HCT116 (cell line): ENCODE data around the gene RBKS.

Source experiments
- ATF3 ChIP-seq: IDR thresholded peaks from 2 replicates; pipeline ENCODE4 v1.6.1; 2012
- CBX3 ChIP-seq: IDR thresholded peaks from 2 replicates; pipeline ENCODE4 v1.6.1; 2012; ENCODE audit warnings: low read depth
- EGR1 ChIP-seq: IDR thresholded peaks from 2 replicates; pipeline ENCODE4 v1.6.1; 2012; ENCODE audit warnings: low read depth
- EZH2 ChIP-seq: fragments of 200-600 bp; sonication (generic); IDR thresholded peaks from 2 replicates; pipeline ENCODE4 v1.6.1; 2017; ENCODE audit warnings: antibody characterized with exemption, mixed run types
- REST ChIP-seq: IDR thresholded peaks from 2 replicates; pipeline ENCODE4 v1.6.1; 2012; ENCODE audit warnings: low read depth
- TF ChIP-seq, protein P1 (sequence below): IDR thresholded peaks from 2 replicates; pipeline ENCODE4 v1.6.1; 2012
- TF ChIP-seq, protein P2 (sequence below), 3 experiments: fragments of 200-600 bp in 1 of 3; sonication (generic) in 1 of 3; IDR thresholded peaks in 2 of 3; conservative IDR thresholded peaks in 1 of 3; 2 replicates each; pipeline ENCODE4 v1.5.1; 2012 to 2017; ENCODE audit warnings: low read depth in 2 of 3, low read length in 2 of 3, antibody characterized with exemption in 1 of 3, borderline replicate concordance in 1 of 3, control low read depth in 1 of 3, mild to moderate bottlenecking in 1 of 3, mixed read lengths in 1 of 3, mixed run types in 1 of 3, moderate library complexity in 1 of 3; ENCODE audit not compliant: insufficient read depth in 1 of 3
- TF ChIP-seq, protein P3 (sequence below): IDR thresholded peaks from 2 replicates; pipeline ENCODE4 v1.6.1; 2011; ENCODE audit warnings: mild to moderate bottlenecking, low read length, moderate library complexity; ENCODE audit not compliant: insufficient replicate concordance; ENCODE audit errors: extremely low read depth

DNA sequence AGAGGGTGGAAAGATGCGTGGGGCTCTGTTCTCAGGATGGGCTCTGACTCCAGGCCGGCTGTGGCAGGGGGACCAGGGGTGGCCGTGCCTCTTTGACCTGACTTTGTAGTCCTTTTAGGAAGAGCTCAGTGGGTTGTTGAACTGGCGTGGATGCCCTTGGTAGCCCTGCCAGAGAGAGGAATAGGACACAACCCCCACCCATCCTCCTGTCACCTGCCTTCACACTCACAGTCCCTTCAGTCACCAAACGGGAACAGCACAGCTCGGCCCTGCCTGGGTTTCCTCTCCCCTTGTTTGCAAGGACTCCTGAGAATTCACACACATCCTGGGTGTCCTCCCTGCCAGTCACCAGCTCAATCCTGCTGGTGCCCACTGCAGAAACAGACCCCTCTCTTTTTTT, 138.8 kb downstream of the RBKS start:
- no peak for TF ChIP-seq ATF3
- TF ChIP-seq, protein P1, sequence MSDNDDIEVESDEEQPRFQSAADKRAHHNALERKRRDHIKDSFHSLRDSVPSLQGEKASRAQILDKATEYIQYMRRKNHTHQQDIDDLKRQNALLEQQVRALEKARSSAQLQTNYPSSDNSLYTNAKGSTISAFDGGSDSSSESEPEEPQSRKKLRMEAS, result no peak
- no peak for TF ChIP-seq REST
- no peak for TF ChIP-seq EZH2
- TF ChIP-seq, protein P2, sequence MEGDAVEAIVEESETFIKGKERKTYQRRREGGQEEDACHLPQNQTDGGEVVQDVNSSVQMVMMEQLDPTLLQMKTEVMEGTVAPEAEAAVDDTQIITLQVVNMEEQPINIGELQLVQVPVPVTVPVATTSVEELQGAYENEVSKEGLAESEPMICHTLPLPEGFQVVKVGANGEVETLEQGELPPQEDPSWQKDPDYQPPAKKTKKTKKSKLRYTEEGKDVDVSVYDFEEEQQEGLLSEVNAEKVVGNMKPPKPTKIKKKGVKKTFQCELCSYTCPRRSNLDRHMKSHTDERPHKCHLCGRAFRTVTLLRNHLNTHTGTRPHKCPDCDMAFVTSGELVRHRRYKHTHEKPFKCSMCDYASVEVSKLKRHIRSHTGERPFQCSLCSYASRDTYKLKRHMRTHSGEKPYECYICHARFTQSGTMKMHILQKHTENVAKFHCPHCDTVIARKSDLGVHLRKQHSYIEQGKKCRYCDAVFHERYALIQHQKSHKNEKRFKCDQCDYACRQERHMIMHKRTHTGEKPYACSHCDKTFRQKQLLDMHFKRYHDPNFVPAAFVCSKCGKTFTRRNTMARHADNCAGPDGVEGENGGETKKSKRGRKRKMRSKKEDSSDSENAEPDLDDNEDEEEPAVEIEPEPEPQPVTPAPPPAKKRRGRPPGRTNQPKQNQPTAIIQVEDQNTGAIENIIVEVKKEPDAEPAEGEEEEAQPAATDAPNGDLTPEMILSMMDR (IDR thresholded peaks at IDR 0.05 in 2 of 3, conservative IDR thresholded peaks at IDR 0.05 in 1 of 3; ENCODE audit: borderline replicate concordance in 1 of 3, insufficient read depth in 1 of 3, low read depth in 2 of 3, low read length in 2 of 3), result no peak
- TF ChIP-seq, protein P3, sequence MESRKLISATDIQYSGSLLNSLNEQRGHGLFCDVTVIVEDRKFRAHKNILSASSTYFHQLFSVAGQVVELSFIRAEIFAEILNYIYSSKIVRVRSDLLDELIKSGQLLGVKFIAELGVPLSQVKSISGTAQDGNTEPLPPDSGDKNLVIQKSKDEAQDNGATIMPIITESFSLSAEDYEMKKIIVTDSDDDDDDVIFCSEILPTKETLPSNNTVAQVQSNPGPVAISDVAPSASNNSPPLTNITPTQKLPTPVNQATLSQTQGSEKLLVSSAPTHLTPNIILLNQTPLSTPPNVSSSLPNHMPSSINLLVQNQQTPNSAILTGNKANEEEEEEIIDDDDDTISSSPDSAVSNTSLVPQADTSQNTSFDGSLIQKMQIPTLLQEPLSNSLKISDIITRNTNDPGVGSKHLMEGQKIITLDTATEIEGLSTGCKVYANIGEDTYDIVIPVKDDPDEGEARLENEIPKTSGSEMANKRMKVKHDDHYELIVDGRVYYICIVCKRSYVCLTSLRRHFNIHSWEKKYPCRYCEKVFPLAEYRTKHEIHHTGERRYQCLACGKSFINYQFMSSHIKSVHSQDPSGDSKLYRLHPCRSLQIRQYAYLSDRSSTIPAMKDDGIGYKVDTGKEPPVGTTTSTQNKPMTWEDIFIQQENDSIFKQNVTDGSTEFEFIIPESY, result no peak
- TF ChIP-seq CBX3, result no peak
- TF ChIP-seq EGR1, result no peak
